Gastroesophageal sphincter (tissue), 4 donors: Measurements from ENCODE around the gene SLCO1A2. TPM values are rescaled to one million over a fixed set of nuclear protein-coding genes. Genes with fewer than 3 reads are reported as not detected.

Experiments used
- ATAC-seq: fragments of 150-250 bp; one replicate; pipeline ENCODE4 v1.9.1; 2016; ENCODE audit warnings: mild to moderate bottlenecking, moderate library complexity
- H3K27ac ChIP-seq, 4 donors: fragments of 200-600 bp; sonication (generic) in 3 of 4; 1 replicate in 3 of 4; 2 replicates in 1 of 4; pipeline ENCODE4 v1.5.1; 2016 to 2019
- H3K27me3 ChIP-seq: fragments of 200-600 bp; sonication (generic); one replicate; pipeline ENCODE4 v1.5.1; 2019
- H3K36me3 ChIP-seq, 2 donors: fragments of 200-600 bp; sonication (generic); one replicate each; pipeline ENCODE4 v1.5.1; 2019; ENCODE audit warnings: control low read depth in 1 of 2
- H3K4me1 ChIP-seq, 3 donors: fragments of 200-600 bp; sonication (generic); 1 replicate in 2 of 3; 2 replicates in 1 of 3; pipeline ENCODE4 v1.5.1; 2016 to 2019; ENCODE audit warnings: control low read depth in 2 of 3
- H3K4me3 ChIP-seq, 2 donors: fragments of 200-600 bp; sonication (generic); one replicate each; pipeline ENCODE4 v1.5.1; 2019; ENCODE audit warnings: mild to moderate bottlenecking in 1 of 2, moderate library complexity in 1 of 2
- H3K9me3 ChIP-seq, 3 donors: fragments of 200-600 bp; sonication (generic); one replicate each; pipeline ENCODE4 v1.5.1; 2017 to 2019; ENCODE audit warnings: control low read depth in 2 of 3
- EP300 ChIP-seq: sonication (generic); formaldehyde crosslinking; IDR thresholded peaks from one replicate; pipeline ENCODE4 v1.6.1; 2017; ENCODE audit warnings: antibody characterized with exemption, mild to moderate bottlenecking
- POLR2A ChIP-seq, 2 donors: fragments of 450-650 bp; IDR thresholded peaks; one replicate each; pipeline ENCODE4 v1.6.1; 2017; ENCODE audit warnings: antibody characterized with exemption in 2 of 2, mild to moderate bottlenecking in 2 of 2, moderate library complexity in 1 of 2
- POLR2AphosphoS5 ChIP-seq: sonication (generic); formaldehyde crosslinking; IDR thresholded peaks from one replicate; pipeline ENCODE4 v1.6.1; 2017; ENCODE audit warnings: antibody characterized with exemption
- WGBS, 2 donors: methylation state at CpG; one replicate each; pipeline ENCODE4 v1.1.5; 2018; ENCODE audit warnings: low coverage in 1 of 2; 5-methylcytosine and 5-hydroxymethylcytosine counted together
- total RNA-seq, 4 donors: library from RNA; depleted of rRNA; stranded (reverse); fragments of >200 nt; gene quantifications; one replicate each; pipeline ENCODE4 v1.1.0, GENCODE V29; 2016
- TF ChIP-seq, protein P1 (sequence below), 4 experiments: fragments of 200-600 bp in 2 of 4; fragments of 450-650 bp in 2 of 4; sonication (generic) in 1 of 4; IDR thresholded peaks; one replicate each; pipeline ENCODE4 v1.5.1; 2017 to 2019; ENCODE audit warnings: antibody characterized with exemption in 4 of 4, mild to moderate bottlenecking in 2 of 4, moderate library complexity in 2 of 4

Gene SLCO1A2
- total RNA-seq, 4 donors from 2014 or later: 0.04 TPM; not detected in 3

DNA sequence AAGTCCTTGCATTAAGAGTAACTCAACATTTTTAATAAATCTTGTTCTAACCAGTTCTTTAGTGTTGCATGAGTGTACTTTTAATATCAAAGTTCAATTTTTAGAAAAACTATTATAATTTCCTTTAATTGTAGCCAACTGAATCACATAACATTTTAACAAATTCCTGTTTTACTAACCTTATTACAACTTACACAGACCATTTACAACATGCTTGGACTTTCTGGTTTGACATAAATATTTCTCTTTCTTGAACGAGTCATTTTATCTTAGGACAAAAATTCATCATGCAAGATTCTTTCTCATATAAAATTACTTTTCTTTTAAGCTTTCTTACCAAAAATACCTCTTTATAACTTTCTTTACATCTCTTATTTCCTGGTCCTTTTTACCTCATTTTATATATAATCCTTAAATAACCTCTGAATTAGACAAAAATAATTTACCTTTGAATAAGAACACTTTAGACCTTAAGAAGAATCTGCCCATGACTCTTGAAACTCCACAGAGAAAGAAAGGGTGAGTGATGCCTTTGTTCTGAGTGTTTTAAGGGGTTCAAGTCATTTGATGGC lies 3.9 kb downstream of the SLCO1A2 start:
- no peak overlapping the region for H3K4me3 ChIP-seq
- H3K9me3 ChIP-seq: peaks cover 0 to 25% (median 0%) of the 10 kb centered on the region in 3 donors
- no peak for ATAC-seq
- H3K27ac ChIP-seq: no peak overlapping the region
- TF ChIP-seq POLR2AphosphoS5 (no peak), EP300 (no peak), POLR2A (IDR thresholded peaks at IDR 0.05) (no peak)
- TF ChIP-seq, protein P1, sequence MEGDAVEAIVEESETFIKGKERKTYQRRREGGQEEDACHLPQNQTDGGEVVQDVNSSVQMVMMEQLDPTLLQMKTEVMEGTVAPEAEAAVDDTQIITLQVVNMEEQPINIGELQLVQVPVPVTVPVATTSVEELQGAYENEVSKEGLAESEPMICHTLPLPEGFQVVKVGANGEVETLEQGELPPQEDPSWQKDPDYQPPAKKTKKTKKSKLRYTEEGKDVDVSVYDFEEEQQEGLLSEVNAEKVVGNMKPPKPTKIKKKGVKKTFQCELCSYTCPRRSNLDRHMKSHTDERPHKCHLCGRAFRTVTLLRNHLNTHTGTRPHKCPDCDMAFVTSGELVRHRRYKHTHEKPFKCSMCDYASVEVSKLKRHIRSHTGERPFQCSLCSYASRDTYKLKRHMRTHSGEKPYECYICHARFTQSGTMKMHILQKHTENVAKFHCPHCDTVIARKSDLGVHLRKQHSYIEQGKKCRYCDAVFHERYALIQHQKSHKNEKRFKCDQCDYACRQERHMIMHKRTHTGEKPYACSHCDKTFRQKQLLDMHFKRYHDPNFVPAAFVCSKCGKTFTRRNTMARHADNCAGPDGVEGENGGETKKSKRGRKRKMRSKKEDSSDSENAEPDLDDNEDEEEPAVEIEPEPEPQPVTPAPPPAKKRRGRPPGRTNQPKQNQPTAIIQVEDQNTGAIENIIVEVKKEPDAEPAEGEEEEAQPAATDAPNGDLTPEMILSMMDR (IDR thresholded peaks at IDR 0.05): no peak
- H3K36me3 ChIP-seq: no peaks in the 10 kb centered on the region
- 43 to 50% methylated on average over 1 of the region's 1 CpG for WGBS, 2 donors
- H3K27me3 ChIP-seq: no peaks in the 10 kb centered on the region
- H3K4me1 ChIP-seq: no peaks in the 10 kb centered on the region

DNA sequence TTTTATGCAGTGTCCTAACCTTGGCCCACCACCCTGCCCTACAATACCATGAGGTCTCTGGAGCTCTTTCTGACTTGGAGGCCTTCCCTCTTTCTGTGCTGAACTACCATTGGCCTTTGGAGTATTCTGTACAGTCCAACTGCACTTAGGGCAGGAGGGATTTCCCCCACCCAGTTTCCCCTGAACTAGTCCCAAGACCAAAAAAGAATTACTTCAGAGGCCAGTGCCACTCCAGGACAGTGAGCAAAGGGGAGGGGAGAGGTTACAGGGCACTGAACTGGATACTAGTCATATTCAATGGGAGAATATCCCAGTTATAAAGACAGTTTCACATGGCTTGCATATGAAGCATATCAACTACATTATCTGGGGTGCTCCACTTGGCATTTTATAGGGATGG lies 6.1 kb downstream of the SLCO1A2 start:
- TF ChIP-seq POLR2A (IDR thresholded peaks at IDR 0.05): no peak
- no peak for TF ChIP-seq EP300
- no peak for TF ChIP-seq POLR2AphosphoS5
- TF ChIP-seq, protein P1 (IDR thresholded peaks at IDR 0.05): no peak
- H3K9me3 ChIP-seq: peaks cover 0 to 31% (median 0%) of the 10 kb centered on the region in 3 donors

DNA sequence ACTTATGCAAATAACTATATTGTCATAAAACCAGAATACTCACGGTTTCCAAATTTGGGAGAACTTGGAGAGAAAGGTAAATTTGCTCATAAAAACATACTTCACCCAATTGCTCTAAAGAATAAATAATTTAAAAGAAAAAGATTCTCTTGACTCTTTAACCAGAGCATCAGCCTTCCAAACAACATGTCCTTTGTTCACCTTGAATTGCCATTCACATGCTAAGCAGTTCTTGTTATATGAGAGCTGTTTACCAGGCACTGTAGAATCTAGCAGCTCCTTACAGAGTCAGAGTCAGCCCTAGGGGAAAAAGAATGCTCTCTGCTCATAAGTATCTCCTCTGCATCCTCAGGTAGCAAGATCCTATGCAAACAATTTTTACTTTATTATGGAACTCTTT lies 10.2 kb downstream of the SLCO1A2 start:
- Histone ChIP-seq H3K27ac (no peak overlapping the region), H3K36me3 (no peaks in the 10 kb centered on the region), H3K9me3 (peaks cover 0 to 26% (median 0%) of the 10 kb centered on the region in 3 donors), H3K4me1 (no peaks in the 10 kb centered on the region), H3K4me3 (no peak overlapping the region), H3K27me3 (no peaks in the 10 kb centered on the region)
- WGBS, 2 donors: 25 to 27% methylated on average over 1 of the region's 1 CpG
- TF ChIP-seq EP300: no peak
- TF ChIP-seq POLR2A (IDR thresholded peaks at IDR 0.05): no peak
- TF ChIP-seq, protein P1 (IDR thresholded peaks at IDR 0.05): no peak
- TF ChIP-seq POLR2AphosphoS5: no peak
- ATAC-seq: no peak

More for the DNA sequence above, 6.1 kb downstream of the SLCO1A2 start:
- Histone ChIP-seq H3K27me3 (no peaks in the 10 kb centered on the region), H3K27ac (no peak overlapping the region), H3K36me3 (no peaks in the 10 kb centered on the region), H3K4me1 (no peaks in the 10 kb centered on the region), H3K4me3 (no peak overlapping the region)
- ATAC-seq: no peak

DNA sequence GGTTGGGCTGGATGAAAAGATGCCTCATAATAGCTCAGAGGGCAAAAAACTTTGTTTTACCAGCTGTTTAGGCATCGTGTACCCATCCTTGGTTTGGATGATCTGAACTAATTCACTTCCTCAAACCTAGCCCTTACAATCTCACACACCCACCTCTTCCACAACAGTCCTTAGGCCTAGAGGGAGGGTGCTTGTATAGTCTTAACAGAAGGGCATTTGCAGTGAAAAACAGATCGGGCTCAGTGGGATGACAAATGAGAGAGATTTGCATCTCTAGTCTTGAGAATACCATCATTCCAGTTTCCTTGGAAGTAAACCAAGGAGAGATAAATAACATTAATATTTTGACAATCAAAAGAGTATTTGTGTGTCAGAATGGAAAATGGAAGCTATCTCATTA lies 11.0 kb downstream of the SLCO1A2 start:
- Histone ChIP-seq H3K36me3 (no peaks in the 10 kb centered on the region), H3K27me3 (no peaks in the 10 kb centered on the region), H3K4me1 (no peaks in the 10 kb centered on the region), H3K4me3 (no peak overlapping the region), H3K27ac (no peak overlapping the region), H3K9me3 (peaks cover 0 to 26% (median 0%) of the 10 kb centered on the region in 3 donors)
- no peak for ATAC-seq
- no peak for TF ChIP-seq POLR2A (IDR thresholded peaks at IDR 0.05)
- TF ChIP-seq EP300: no peak
- TF ChIP-seq, protein P1 (IDR thresholded peaks at IDR 0.05): no peak
- WGBS, 2 donors: 29 to 38% methylated on average over 2 of the region's 2 CpGs

DNA sequence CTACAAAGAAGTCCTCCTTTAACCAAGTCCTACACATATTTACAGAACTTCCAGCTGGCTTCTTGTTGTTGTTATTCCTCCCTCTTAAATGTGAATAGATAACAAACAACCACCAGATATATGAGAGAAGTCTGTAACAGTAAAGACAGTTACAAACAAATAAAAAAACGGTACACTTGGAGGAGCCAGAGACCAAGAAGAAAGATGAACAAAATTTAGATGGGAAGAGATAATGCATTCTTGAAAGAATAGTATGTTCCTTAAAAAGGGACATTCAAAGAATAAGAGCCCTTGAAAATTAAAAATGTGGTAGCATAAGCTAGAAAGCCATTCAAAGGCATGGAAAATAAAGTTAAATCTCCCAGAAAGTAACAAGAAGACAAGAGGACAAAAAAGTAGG lies 25.9 kb downstream of the SLCO1A2 start:
- ATAC-seq: no peak
- no peak overlapping the region for H3K27ac ChIP-seq
- H3K4me3 ChIP-seq: no peak overlapping the region
- H3K27me3 ChIP-seq: no peaks in the 10 kb centered on the region
- TF ChIP-seq POLR2A (IDR thresholded peaks at IDR 0.05) (no peak), EP300 (no peak)
- no peaks in the 10 kb centered on the region for H3K4me1 ChIP-seq
- H3K9me3 ChIP-seq: no peaks in the 10 kb centered on the region
- no peaks in the 10 kb centered on the region for H3K36me3 ChIP-seq
- WGBS, 2 donors: 43 to 64% methylated on average over 1 of the region's 1 CpG
